Lower leg skin (tissue), 4 donors: ENCODE measurements around the gene BORCS5. TPM values are rescaled to one million over a fixed set of nuclear protein-coding genes. Genes with fewer than 3 reads are reported as not detected.

Source experiments
- DNase-seq, 2 donors: peaks; one replicate each; pipeline ENCODE4 v3.0.0-alpha.2; 2019; ENCODE audit warnings: low spot score in 2 of 2
- H3K4me3 ChIP-seq: fragments of 200-600 bp; sonication (generic); 2 replicates; pipeline ENCODE4 v1.5.1; 2017; ENCODE audit warnings: mild to moderate bottlenecking, low read depth; ENCODE audit not compliant: poor library complexity, severe bottlenecking
- POLR2A ChIP-seq, 2 donors: fragments of 450-650 bp; IDR thresholded peaks; one replicate each; pipeline ENCODE4 v1.6.1; 2016 to 2017; ENCODE audit warnings: antibody characterized with exemption in 2 of 2, mild to moderate bottlenecking in 1 of 2, moderate library complexity in 1 of 2
- WGBS, 2 donors: methylation state at CpG; one replicate each; pipeline ENCODE4 v1.1.5; 2018; 5-methylcytosine and 5-hydroxymethylcytosine counted together
- intact Hi-C: fragments of 100-400 bp; cut with DNase I; formaldehyde crosslinking; loops from one replicate; pipeline ENCODE4 v1.15.0; 2023; ENCODE audit warnings: low total_unique reads
- total RNA-seq, 4 donors: library from RNA; depleted of rRNA; stranded (reverse); fragments of >200 nt; gene quantifications; one replicate each; pipeline ENCODE4 v1.1.0, GENCODE V29; 2016
- TF ChIP-seq, protein P1 (sequence below), 3 donors: fragments of 450-650 bp; IDR thresholded peaks; one replicate each; pipeline ENCODE4 v1.5.1; 2016; ENCODE audit warnings: antibody characterized with exemption in 3 of 3, mild to moderate bottlenecking in 3 of 3, moderate library complexity in 2 of 3

BORCS5 gene
- total RNA-seq, 4 donors from 2014 or later, result 5.3 to 13.4 (median 10.1) TPM

DNA sequence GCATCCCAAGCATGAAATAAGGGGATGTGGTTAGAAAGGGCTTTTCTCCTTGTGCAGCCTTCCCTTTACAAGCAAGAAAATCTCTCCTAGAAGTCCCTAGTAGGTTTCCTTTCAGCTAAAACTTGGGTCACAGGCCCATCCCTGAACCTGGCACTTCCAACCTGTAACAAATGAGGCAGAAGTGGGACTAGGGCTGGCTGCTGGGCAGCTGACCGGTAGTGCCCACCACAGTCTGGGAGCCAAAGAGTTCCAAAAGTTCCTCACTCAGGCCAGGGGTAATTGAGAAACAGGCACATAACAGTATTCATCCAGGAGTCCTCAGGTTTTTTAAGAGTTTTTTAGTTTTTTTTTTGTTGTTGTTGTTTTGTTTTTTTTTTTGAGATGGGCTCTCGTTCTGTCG is 30.6 kb upstream of the BORCS5 start:
- TF ChIP-seq, protein P1, sequence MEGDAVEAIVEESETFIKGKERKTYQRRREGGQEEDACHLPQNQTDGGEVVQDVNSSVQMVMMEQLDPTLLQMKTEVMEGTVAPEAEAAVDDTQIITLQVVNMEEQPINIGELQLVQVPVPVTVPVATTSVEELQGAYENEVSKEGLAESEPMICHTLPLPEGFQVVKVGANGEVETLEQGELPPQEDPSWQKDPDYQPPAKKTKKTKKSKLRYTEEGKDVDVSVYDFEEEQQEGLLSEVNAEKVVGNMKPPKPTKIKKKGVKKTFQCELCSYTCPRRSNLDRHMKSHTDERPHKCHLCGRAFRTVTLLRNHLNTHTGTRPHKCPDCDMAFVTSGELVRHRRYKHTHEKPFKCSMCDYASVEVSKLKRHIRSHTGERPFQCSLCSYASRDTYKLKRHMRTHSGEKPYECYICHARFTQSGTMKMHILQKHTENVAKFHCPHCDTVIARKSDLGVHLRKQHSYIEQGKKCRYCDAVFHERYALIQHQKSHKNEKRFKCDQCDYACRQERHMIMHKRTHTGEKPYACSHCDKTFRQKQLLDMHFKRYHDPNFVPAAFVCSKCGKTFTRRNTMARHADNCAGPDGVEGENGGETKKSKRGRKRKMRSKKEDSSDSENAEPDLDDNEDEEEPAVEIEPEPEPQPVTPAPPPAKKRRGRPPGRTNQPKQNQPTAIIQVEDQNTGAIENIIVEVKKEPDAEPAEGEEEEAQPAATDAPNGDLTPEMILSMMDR (IDR thresholded peaks at IDR 0.05), result no peak
- TF ChIP-seq POLR2A (IDR thresholded peaks at IDR 0.05), result no peak
- whole genome bisulfite sequencing, 2 donors, result 95 to 96% methylated on average over 3 of the region's 3 CpGs
- H3K4me3 ChIP-seq, result no peak overlapping the region
- intact Hi-C loops, result loop anchor here (10.0 kb wide), 1 partner anchor 471 kb away; no protein-coding TSS in a partner anchor
- no peak for DNase-seq

DNA sequence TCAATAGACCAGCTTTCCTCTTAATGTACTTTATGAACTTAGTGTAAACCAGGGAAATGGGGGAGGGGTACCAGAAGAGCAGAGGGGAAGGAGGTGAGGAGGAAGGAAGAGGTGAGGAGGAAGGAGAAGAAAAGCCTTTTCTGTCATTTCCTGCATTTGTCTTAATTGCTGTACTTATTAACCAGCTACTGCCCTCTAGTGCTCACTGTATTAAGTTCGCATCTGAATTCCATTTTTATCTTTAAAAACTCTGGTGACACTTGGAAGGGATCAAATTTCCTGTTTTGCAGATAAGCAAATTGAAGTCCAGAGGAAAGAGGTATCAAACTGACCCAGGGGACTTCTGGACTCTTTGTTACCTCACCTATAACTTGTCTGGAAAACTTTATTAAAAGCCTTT is 29.1 kb upstream of the BORCS5 start:
- H3K4me3 ChIP-seq, result no peak overlapping the region
- TF ChIP-seq, protein P1 (IDR thresholded peaks at IDR 0.05), result peak in 1 of 3 donors; percentile 33
- no peak for TF ChIP-seq POLR2A (IDR thresholded peaks at IDR 0.05)
- WGBS, 2 donors, result 0 to 2% methylated on average over 1 of the region's 1 CpG
- no peak for DNase-seq
- intact Hi-C loops, result loop anchor here (10.0 kb wide), 1 partner anchor 473 kb away; no protein-coding TSS in a partner anchor

DNA sequence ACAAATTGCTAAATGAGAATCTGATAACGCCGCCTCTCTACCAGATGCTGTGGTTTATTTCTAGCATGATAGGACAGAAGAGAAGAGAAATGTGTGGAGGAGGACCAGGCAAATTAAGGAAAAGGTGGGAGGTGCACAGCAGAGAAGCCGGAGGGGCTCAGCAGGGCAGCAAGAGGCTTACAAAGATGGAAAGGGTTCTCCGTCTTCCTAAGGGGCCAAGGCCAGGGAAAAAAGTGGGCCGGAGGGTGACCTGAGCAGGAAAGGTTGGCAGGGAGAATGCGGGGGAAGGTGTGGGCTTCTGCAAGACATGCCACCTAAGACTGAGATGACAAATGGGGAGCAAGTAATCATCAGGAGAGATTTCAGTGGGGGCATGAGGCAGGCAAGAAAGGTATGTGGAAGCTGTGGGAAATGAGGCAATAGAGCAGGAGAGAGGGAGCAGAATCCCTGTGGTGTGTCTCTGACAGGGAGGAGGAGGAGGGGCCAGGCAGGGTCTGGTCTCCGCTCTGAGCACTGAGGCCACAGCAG is 25.6 kb upstream of the BORCS5 start:
- H3K4me3 ChIP-seq, result no peak overlapping the region
- intact Hi-C loops, result loop anchor here (10.0 kb wide), 1 partner anchor 257 kb away; the partner anchor contains the start of gene BCL2L14
- no peak for TF ChIP-seq POLR2A (IDR thresholded peaks at IDR 0.05)
- TF ChIP-seq, protein P1 (IDR thresholded peaks at IDR 0.05), result no peak
- peak in 1 of 2 donors; percentile 81 for DNase-seq
- 85 to 89% methylated on average over 7 of the region's 7 CpGs for WGBS, 2 donors

DNA sequence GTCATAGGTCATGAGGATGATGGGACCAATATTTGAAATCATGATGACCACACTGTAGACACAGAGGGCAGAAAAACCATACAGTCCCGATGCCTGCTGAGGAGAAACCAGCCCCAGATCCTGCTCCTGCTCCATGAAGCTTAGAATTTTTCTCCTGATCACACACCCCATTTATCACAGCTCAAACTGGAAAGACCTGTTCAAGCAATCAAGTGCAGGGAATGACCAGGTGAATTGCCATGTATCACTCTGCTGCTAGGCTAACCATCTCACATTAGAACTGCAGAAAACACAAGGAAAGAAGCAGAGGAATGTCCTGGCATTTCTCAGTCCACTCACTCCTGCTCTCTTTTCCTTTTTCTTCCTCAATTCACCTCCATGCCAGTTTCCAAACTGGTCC is 25.0 kb upstream of the BORCS5 start:
- TF ChIP-seq, protein P1 (IDR thresholded peaks at IDR 0.05), result no peak
- no peak for TF ChIP-seq POLR2A (IDR thresholded peaks at IDR 0.05)
- WGBS, 2 donors, result 43 to 48% methylated on average over 1 of the region's 1 CpG
- intact Hi-C loops, result loop anchor here (10.0 kb wide), 1 partner anchor 257 kb away; the partner anchor contains the start of gene BCL2L14
- H3K4me3 ChIP-seq, result no peak overlapping the region
- DNase-seq, result peak in 1 of 2 donors; percentile 29

DNA sequence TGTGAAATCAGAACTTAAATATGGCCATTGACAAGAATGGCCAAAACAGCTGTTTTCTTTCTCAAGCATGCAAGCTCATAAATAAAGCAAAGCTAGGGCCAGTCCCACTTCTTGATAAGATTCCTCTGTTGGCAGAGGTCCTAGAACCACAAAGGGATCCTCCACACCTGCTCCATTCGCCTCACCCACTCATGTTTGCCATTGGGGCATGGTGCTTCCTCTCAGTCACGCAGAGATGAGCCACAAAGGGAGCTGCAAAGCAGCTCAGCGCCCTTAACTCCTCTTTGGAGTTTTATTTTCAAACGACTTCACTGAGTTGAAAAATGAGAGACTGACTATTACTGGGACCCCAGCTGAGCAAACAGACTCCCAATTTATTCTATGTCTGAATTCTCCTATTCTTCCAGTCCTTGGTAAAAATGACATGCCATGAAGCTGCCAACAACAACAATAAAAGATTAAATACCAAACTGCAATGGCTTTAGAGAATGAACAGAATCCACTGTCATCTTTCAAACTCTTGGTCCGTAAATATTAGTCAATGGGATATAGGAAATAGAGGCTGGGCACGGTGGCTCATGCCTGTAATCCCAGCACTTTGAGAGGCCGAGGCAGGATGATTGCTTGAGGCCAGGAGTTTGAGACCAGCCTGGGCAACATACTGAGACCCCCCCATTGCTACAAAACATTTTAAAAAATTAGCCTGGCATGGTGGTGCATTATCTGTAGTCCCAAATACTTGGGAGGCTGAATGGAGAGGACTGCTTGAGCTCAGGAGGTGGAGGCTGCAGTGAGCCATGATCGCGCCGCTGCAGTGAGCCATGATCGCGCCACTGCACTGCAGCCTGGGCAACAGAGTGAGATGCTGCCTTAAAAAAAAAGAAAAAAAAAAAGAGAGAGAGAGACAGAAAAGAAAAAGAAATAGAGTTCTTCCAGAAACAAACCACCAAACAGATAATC is 23.2 kb upstream of the BORCS5 start:
- peak in 1 of 2 donors; percentile 67 for DNase-seq
- H3K4me3 ChIP-seq, result no peak overlapping the region
- intact Hi-C loops, result loop anchor here (10.0 kb wide), 1 partner anchor 259 kb away; the partner anchor contains the start of gene BCL2L14
- TF ChIP-seq, protein P1 (IDR thresholded peaks at IDR 0.05), result no peak
- TF ChIP-seq POLR2A (IDR thresholded peaks at IDR 0.05), result no peak
- 83 to 87% methylated on average over 12 of the region's 12 CpGs for WGBS, 2 donors
